IPS DF 19.7 (cell line): ENCODE data around the gene S100PBP.

Experiments used
- DNase-seq: peaks from one replicate; pipeline ENCODE4 v3.0.0-alpha.2; 2013; ENCODE audit warnings: low read depth, low spot score

The S100PBP gene

DNA sequence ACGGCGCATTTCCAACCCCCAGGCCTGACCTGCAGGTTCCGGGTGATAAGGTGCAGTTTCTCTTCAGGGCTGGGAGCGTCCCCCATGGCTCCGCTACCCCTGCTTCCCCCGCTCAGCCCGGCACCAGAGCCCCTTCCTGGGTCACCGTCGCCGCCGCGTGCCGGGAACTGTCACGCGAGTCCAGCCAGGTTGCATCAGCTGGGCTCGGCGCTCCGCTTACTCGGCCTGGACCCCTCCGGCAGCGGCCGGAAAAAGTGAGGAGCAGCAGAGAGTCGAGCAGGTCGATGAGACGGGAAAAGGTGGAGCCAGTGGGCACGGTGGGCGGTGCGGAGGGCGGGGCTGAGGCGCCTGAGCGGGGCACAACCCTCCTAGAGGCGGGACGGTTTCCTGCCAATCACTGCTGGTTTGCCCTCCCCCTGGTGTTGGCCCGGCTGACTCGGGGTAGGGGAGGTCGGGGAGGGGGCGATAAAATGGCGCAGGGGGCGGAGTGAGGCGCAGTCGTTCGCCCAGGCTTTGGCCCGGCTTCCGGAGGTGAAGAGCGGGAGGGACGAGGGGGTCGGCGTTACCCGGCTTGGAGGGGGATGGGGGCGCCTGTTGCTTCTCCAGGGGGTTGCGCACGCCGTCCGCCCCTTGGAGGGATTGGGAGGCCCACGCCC lies at the start of gene S100PBP, which contains the start of gene YARS1:
Gene S100PBP, plus strand, starts transcription at position 495 of the 656 bp plus-strand sequence. CDS start 8,447 bp downstream, outside the sequence.
Gene YARS1, minus strand, starts transcription at position 200 of the 656 bp plus-strand sequence. Its CDS starts 114 bp downstream, at position 86.
- DNase-seq = peak; percentile 87

DNA sequence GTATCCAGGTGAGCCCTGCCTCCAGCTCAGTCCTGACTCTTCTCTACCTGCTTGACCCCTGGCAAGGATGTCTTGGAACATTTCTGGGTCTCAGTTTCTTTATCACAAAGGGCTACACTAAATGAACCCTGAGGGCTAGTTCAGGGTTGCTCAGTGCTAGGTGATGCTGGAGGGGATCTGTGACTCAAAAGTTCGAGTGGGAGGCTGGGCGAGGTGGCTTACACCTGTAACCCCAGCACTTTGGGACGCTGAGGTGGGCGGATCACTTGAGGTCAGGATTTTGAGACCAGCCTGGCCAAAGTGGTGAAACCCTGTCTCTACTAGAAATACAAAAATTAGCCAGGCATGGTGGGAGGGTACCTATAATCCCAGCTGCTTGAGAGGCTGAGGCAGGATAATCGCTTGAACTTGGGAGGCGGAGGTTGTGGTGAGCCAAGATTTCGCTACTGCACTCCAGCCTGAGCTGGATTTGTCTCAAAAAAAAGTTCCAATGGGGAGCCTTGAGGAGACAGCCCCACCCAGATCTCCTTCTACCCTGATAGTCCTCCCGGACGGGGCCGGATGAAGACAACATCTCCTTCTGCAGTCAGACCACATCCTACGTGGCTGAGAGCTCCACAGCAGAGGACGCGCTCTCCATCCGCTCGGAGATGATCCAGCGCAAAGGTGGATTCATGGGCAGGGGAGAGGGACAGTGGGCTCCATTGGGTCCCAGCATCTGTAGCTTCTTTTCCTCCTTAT lies 49.2 kb upstream of the S100PBP start:
- no peak for DNase-seq

DNA sequence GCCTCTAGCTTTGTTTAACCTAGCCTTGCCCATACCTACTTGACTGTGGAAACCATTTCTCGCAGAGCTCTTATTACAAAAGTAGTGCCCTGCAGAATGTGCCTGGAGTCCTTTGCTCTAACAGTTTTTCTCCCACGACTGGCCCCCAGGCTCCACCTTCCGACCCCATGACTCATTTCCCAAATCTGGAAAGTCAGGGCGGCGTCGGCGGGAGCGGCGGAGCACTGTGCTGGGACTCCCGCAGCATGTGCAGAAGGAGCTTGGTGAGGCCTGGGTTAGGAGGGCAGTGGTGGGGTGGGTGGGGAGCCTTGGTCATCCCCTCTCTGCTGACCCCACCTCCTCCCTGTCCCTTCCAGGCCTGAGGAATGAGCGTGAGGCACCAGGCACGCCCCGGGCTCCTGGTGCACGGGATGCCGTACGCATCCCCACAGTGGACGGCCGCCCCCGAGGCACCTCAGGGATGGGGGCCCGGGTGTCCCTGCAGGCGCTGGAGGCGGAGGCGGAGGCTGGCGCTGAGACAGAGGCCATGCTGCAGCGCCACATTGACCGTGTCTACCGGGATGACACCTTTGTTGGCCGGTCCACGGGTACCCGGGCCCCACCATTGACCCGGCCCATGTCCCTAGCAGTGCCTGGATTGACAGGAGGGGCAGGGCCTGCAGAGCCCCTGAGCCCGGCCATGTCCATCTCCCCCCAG lies 47.8 kb upstream of the S100PBP start:
- no peak for DNase-seq

DNA sequence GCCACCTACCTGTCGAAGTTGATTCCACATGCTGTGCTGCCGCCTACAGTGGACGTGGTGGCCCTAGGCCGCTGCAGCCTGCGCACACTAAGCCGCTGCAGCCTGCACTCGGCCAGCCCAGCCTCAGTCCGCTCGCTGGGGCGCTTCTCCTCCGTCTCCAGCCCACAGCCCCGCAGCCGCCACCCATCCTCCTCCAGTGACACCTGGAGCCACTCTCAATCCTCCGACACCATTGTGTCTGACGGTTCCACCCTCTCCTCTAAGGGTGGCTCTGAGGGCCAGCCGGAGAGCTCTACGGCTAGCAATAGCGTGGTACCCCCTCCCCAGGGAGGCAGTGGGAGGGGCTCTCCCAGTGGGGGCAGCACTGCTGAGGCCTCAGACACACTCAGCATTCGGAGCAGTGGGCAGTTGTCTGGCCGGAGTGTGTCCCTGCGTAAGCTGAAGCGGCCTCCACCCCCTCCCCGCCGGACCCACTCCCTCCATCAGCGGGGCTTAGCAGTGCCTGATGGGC lies 47.2 kb upstream of the S100PBP start:
- DNase-seq = no peak

DNA sequence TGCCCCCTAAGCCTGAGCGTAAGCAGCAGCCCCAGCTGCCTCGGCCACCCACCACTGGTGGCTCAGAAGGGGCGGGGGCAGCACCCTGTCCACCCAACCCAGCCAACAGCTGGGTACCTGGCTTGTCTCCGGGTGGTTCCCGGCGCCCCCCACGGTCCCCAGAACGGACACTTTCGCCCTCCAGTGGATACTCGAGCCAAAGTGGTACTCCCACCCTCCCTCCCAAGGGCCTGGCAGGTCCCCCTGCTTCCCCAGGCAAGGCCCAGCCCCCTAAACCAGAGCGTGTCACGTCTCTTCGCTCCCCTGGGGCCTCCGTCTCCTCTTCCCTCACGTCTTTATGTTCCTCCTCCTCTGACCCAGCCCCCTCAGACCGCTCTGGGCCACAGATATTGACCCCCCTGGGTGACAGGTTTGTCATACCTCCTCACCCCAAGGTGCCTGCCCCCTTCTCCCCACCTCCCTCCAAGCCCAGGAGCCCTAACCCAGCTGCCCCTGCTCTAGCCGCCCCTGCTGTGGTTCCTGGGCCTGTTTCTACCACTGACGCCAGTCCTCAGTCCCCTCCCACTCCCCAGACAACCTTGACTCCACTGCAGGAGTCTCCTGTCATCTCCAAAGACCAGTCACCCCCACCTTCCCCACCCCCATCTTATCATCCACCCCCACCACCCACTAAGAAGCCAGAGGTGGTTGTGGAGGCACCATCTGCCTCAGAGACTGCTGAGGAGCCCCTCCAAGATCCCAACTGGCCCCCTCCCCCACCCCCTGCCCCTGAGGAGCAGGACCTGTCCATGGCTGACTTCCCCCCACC lies 46.5 kb upstream of the S100PBP start:
- no peak for DNase-seq

DNA sequence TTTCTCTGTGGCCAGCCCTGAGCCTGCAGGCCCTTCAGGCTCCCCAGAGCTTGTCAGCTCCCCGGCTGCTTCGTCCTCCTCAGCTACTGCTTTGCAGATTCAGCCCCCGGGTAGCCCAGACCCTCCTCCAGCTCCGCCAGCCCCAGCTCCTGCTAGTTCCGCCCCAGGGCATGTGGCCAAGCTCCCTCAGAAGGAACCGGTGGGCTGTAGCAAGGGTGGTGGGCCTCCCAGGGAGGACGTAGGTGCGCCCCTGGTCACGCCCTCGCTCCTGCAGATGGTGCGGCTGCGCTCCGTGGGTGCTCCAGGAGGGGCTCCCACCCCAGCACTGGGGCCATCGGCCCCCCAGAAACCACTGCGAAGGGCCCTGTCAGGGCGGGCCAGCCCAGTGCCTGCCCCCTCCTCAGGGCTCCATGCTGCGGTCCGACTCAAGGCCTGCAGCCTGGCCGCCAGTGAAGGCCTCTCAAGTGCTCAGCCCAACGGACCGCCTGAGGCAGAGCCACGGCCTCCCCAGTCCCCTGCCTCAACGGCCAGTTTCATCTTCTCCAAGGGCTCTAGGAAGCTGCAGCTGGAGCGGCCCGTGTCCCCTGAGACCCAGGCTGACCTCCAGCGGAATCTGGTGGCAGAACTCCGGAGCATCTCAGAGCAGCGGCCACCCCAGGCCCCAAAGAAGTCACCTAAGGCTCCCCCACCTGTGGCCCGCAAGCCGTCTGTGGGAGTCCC lies 45.7 kb upstream of the S100PBP start:
- no peak for DNase-seq

DNA sequence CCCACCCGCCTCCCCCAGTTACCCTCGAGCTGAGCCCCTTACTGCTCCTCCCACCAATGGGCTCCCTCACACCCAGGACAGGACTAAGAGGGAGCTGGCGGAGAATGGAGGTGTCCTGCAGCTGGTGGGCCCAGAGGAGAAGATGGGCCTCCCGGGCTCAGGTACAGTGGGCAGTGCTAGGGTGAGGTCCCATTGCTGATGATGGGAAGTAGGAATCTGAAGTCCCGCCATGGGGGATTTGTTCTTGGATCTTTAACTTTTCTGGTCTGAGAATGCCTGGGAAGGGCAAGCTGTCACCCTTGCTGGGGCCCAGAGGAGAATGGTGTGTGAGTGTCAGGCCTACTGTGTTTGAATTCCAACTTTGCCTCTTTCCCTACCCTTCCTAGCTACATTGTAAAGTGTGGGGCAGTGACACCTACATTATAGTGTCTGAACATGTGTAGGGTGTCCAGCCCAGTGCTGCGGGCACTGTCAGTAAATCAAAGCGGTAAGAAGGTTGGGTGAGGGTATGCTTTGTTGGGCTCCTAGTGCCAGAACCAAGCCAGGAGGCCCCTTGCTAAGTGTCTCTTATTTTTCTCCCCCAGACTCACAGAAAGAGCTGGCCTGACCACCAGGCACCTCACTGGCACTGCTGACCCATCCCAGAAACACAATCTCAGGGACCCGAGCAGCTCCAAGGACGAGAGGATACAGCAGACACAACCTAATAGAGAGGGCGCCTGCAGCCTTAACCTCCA lies 45.0 kb upstream of the S100PBP start:
- no peak for DNase-seq

DNA sequence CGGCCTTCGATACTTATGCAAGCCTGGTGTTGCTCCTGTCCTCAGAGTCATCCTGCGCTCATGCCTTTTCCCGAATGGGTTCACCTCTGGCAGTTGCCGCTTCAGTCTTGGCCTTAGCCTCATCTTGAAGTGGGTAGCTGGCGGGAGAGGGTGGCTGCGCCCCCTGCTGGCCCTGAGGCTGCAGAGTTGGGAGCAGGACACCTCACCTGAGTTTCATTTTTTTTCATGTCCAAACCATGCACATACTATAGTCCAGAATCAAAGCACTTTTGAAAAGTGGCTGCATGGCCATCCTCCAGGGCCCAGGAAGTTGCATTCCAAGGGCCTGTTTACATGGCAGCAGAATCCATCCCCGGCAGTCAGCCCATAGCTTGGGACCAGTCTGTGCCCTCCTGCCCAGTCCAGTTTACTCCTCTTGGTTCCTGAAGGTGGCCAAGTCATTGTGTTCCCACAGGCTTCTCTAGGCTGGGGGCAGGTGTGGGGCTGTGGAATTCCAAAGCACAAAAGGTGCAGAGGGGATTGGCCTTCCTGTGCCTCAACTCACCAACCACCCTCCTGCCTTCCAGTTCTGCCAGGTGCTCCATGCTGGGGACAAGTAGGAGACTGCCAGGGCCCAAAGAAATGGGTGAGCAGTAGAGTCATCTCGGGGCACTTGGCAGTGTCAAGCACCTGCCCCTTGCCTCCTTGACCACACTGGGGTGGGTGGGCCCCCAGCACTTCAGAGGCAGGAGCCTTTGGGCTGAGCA lies 44.3 kb upstream of the S100PBP start:
- DNase-seq = no peak

DNA sequence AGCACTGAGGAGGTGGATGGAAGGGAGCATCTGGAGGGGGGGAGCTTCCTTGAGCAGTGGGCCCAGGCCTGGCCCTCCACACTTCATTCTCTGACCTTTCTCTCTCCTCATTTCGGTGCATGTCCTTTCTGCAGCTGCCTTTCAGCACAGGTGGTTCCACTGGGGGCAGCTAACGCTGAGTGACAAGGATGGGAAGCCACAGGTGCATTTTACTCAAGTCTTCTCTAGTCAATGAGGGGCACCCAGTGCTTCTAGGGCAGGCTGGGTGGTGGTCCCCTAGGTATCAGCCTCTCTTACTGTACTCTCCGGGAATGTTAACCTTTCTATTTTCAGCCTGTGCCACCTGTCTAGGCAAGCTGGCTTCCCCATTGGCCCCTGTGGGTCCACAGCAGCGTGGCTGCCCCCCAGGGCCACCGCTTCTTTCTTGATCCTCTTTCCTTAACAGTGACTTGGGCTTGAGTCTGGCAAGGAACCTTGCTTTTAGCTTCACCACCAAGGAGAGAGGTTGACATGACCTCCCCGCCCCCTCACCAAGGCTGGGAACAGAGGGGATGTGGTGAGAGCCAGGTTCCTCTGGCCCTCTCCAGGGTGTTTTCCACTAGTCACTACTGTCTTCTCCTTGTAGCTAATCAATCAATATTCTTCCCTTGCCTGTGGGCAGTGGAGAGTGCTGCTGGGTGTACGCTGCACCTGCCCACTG lies 43.5 kb upstream of the S100PBP start:
- no peak for DNase-seq

DNA sequence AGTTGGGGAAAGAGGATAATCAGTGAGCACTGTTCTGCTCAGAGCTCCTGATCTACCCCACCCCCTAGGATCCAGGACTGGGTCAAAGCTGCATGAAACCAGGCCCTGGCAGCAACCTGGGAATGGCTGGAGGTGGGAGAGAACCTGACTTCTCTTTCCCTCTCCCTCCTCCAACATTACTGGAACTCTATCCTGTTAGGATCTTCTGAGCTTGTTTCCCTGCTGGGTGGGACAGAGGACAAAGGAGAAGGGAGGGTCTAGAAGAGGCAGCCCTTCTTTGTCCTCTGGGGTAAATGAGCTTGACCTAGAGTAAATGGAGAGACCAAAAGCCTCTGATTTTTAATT lies 43.0 kb upstream of the S100PBP start:
- no peak for DNase-seq

DNA sequence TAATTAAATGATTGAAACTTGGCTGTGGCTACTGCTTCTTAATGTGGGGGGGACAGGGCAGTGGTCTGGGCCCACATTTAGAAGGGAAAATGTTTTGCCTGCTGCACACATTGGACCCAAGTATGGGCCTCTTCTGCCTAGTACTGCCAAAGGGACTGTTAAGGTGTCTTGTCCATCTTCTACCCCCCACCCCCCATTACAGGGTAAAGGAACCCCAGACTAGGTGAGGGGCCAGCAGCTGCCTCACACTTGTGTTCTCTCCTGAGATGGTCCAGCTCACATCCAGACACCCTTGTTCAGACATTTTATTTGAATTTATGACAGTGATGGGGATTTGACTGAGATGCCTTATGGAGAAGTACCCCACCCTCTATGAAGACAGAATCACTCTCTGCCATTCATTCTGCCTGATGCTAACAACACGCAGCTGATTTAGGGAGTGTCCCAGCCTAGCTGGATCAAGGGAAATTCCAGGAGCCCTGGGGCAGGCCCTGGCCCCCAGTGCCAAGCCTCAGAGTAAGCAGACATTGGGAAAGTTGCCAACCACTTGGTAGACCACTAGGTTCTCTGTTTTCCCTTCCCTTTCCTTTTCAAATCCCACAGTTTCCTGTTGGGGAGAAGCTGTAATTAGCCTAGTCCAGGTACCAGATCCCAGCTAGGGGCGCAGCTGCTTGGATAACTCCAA lies 42.4 kb upstream of the S100PBP start:
- DNase-seq = no peak

DNA sequence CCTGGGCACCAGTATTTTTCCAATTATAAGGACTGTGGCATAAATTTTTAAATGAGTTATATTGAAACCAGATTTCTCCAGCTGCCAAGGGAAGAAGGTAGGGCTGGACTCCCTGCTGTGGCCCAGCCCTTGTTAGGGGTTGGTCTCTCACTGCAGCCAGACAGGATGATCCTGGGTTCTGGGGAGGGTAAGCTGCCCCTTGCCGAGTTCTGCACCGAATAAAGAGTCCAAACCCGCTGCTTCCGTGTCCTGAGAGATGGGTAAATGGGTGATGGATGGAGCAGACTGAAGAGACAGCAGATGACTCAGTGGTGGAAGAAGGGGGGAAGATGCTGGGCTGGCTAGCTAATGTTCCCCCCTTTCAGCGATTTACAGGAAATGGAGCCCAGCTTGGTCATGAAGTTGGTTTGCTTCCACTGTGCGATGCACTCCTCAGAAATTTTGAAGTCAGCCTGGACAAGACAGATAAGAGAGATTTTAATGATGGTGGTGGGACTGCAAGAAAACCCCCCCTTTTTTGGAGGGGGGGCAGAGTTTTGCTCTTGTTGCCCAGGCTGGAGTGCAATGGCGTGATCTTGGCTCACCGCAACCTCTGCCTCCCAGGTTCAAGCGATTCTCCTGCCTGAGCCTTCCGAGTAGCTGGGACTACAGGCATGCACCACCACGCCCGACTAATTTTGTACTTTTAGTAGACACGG lies 41.7 kb upstream of the S100PBP start:
- no peak for DNase-seq

DNA sequence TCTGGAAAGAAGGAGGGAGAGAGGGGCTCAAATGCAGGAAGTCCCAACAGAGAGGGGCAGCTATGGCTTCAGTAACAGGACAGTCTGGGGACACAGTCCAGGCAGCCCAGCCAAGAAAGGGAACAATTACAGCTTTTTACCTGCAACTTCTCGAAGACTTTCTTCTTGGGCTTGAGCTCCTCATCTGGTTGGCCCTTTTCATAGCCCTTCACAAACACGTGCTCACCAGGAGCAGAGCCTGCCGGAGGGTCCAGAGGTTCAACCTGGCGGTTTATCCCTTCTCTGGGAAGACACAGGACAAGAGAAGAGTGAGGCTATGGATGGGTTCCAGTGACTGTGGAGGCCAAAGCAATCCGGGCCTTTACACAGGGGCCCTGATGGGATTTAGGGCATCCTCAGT lies 38.2 kb upstream of the S100PBP start:
- no peak for DNase-seq

DNA sequence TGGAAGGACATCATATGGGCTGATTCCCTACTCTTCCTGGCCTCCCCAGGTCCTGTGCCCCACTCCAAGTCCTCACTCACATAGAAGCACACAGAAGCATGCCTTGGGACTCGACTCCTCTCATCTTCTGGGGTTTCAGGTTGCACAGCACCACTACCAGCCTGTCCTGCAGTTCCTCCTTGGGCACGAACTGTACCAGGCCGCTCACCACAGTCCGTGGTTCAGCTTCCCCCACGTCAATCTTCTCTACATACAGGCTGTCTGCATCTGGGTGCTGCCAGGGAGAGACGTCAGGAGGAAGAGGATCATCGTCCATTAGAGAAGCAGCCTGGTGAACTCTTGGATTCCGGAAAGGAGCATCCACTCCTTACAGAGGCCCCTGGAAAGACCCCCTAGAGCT lies 37.4 kb upstream of the S100PBP start:
- no peak for DNase-seq

DNA sequence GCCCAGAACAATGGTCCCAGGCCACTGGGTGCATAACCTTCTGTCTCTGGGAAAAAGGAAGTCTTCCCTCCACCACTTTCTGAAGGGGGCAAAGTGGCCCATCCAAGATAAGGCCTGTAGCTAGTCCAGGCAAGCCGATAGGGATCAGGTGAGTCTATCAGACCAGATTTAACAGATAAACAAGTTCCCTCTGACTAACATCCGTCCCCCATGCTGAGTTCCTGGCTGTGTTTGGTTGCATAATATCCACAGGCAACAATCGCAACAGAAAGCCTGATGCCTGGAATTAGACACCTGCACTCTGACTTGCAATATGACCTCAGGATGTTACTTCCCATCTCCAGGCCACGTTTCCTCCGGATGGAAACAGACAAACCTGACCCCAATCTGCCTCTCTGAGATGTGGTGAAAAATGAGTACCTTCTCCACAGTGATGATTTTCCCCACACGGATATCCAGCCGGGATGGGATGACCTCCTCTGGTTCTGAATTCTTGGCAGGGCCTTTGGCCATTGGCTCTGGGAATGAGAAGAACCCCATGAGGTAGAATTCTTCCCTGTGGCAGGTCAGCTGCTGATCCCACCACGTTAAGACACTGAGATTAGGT lies 36.7 kb upstream of the S100PBP start:
- no peak for DNase-seq

DNA sequence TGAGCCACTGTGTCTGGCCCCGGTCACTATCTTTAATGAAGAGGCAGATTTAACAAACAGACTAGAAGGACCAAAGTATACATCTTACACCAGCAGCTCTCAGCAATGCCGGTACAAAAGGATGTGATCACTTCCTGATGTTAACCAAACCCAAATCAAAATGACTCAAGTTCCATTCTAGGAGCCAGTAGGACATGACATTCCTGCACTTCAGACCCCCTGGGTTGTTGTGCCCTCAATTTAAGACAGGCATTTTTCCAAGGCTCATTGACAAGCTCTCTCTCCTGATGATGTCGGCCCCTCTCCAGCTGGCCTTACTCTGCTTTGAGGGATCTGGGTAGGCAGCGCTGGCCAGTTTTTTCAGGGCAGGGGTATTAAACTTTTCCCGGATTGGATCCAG lies 35.4 kb upstream of the S100PBP start:
- no peak for DNase-seq

DNA sequence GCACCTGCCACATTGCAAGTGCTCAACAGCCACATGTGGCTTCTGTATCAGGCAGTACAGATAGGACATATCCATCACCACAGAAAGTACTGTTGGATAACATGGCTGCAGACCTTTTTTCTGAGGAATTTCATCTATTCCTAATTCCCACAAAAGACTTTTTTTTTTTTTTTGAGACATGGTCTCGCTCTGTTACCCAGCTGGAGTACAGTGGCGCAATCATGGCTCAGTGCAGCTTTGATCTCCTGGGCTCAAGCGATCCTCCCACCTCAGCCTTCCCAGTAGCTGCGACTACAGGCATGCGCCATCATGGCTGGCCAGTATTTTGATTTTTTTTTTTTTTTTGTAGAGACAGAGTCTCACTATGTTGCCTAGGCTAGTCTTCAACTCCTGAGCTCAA lies 33.6 kb upstream of the S100PBP start:
- no peak for DNase-seq
